DMS53 (cell line): Measurements from ENCODE around the gene GLT6D1.

ENCODE experiments used
- DNase-seq: peaks from one replicate; lab custom pipeline; 2025; lab: John Stamatoyannopoulos, UW

The GLT6D1 gene

GRCh38 chr9:135622415-135623020, 16.8 kb downstream of the GLT6D1 start:
- DNase-seq = no peak

- no peak for DNase-seq
Measured at GRCh38 chr9:135620558-135620957, 18.8 kb downstream of the GLT6D1 start.

GRCh38 chr9:135619599-135619886, 19.8 kb downstream of the GLT6D1 start:
- no peak for DNase-seq

- DNase-seq = no peak
Measured at GRCh38 chr9:135618866-135619598, 20.3 kb downstream of the GLT6D1 start.

GRCh38 chr9:135617991-135618411, 21.3 kb downstream of the GLT6D1 start:
- DNase-seq = no peak

GRCh38 chr9:135617538-135617900, 21.8 kb downstream of the GLT6D1 start:
- DNase-seq = no peak

- DNase-seq = peak; percentile 69
Measured at GRCh38 chr9:135616619-135617537, 22.5 kb downstream of the GLT6D1 start.

GRCh38 chr9:135615666-135616618, 23.4 kb downstream of the GLT6D1 start:
- no peak for DNase-seq

GRCh38 chr9:135614821-135615665, 24.3 kb downstream of the GLT6D1 start:
- no peak for DNase-seq

GRCh38 chr9:135613946-135614805, 25.2 kb downstream of the GLT6D1 start:
- peak; percentile 20 for DNase-seq

- DNase-seq = no peak
Measured at GRCh38 chr9:135612981-135613910, 26.1 kb downstream of the GLT6D1 start.

GRCh38 chr9:135612437-135612836, 26.9 kb downstream of the GLT6D1 start:
- no peak for DNase-seq

GRCh38 chr9:135611875-135612209, 27.5 kb downstream of the GLT6D1 start:
- no peak for DNase-seq

- no peak for DNase-seq
Measured at GRCh38 chr9:135611142-135611874, 28.0 kb downstream of the GLT6D1 start.

- DNase-seq = no peak
Measured at GRCh38 chr9:135610290-135611141, 28.8 kb downstream of the GLT6D1 start.

GRCh38 chr9:135609366-135609955, 29.9 kb downstream of the GLT6D1 start:
- DNase-seq = no peak

- DNase-seq = no peak
Measured at GRCh38 chr9:135608999-135609317, 30.4 kb downstream of the GLT6D1 start.
